GM12891 (cell line): Measurements from ENCODE around the gene ATF2.

Experiments used
- POLR2A ChIP-seq: IDR thresholded peaks from 2 replicates; pipeline ENCODE4 v1.6.1; 2011; ENCODE audit warnings: low read depth, low read length, control low read depth
- POLR2AphosphoS5 ChIP-seq: IDR thresholded peaks from 2 replicates; pipeline ENCODE4 v1.6.1; 2011; ENCODE audit warnings: low read depth, low read length, control low read depth
- SPI1 ChIP-seq: IDR thresholded peaks from 2 replicates; pipeline ENCODE4 v1.6.1; 2011; ENCODE audit warnings: low read depth, low read length, control low read depth

GRCh38 chr2:175135177-175135576 is 32.8 kb downstream of the ATF2 start:
- TF ChIP-seq POLR2A (no peak), POLR2AphosphoS5 (no peak), SPI1 (no peak)
